DOHH2 (cell line): ENCODE data around the gene FLACC1.
A peak's percentile ranks its signal among the peaks of the same experiment; 100 is the strongest.

Source experiments
- H3F3A ChIP-seq: fragments of 200-600 bp; sonication (generic), shearing (Covaris generic); 2 replicates; pipeline ENCODE4 v1.6.0; 2016; ENCODE audit warnings: antibody characterized with exemption, mild to moderate bottlenecking; ENCODE audit not compliant: control insufficient read depth, insufficient read depth
- H3K27ac ChIP-seq: fragments of 200-600 bp; sonication (generic); 2 replicates; pipeline ENCODE4 v1.5.1; 2014; ENCODE audit warnings: low read depth, mild to moderate bottlenecking, low read length, moderate library complexity
- H3K27me3 ChIP-seq: fragments of 200-600 bp; sonication (generic); 2 replicates; pipeline ENCODE4 v1.6.1; 2014; ENCODE audit warnings: mild to moderate bottlenecking, low read length, mixed read lengths; ENCODE audit not compliant: control insufficient read depth
- H3K36me3 ChIP-seq: fragments of 200-600 bp; sonication (generic); 2 replicates; pipeline ENCODE4 v1.6.1; 2014; ENCODE audit warnings: mild to moderate bottlenecking, low read length, moderate library complexity, mixed read lengths; ENCODE audit not compliant: control insufficient read depth
- H3K4me1 ChIP-seq: fragments of 200-600 bp; sonication (generic); 2 replicates; pipeline ENCODE4 v1.6.1; 2014; ENCODE audit warnings: mild to moderate bottlenecking, low read length, mixed read lengths; ENCODE audit not compliant: control insufficient read depth
- H3K4me2 ChIP-seq: fragments of 200-600 bp; sonication (generic); 2 replicates; pipeline ENCODE4 v1.6.0; 2014; ENCODE audit warnings: mild to moderate bottlenecking, low read length, moderate library complexity
- H3K4me3 ChIP-seq: fragments of 200-600 bp; sonication (generic); 2 replicates; pipeline ENCODE4 v1.5.1; 2014; ENCODE audit warnings: mild to moderate bottlenecking, low read length, mixed read lengths
- H3K79me2 ChIP-seq: fragments of 200-600 bp; sonication (generic); 2 replicates; pipeline ENCODE4 v1.6.1; 2014; ENCODE audit warnings: mild to moderate bottlenecking, low read length, mixed read lengths; ENCODE audit not compliant: control insufficient read depth
- H3K9me2 ChIP-seq: fragments of 200-600 bp; sonication (generic); replicated peaks from 2 replicates; pipeline ENCODE4 v1.6.1; 2014; ENCODE audit warnings: mild to moderate bottlenecking, low read length, mixed read lengths; ENCODE audit not compliant: control insufficient read depth
- H3K9me3 ChIP-seq: fragments of 200-600 bp; sonication (generic); 2 replicates; pipeline ENCODE4 v1.6.1; 2014; ENCODE audit warnings: antibody characterized with exemption, low read length, mixed read lengths; ENCODE audit not compliant: control insufficient read depth, insufficient read depth
- H4K20me1 ChIP-seq: fragments of 200-600 bp; sonication (generic); 2 replicates; pipeline ENCODE4 v1.6.0; 2014; ENCODE audit warnings: low read depth, mild to moderate bottlenecking, antibody characterized with exemption, low read length, moderate library complexity; ENCODE audit not compliant: control insufficient read depth, insufficient read depth
- CTCF ChIP-seq: fragments of 200-600 bp; sonication (generic); IDR thresholded peaks from one replicate; pipeline ENCODE4 v1.5.1; 2014; ENCODE audit warnings: antibody characterized with exemption, mild to moderate bottlenecking, low read depth, low read length; ENCODE audit not compliant: poor library complexity, severe bottlenecking
- EZH2phosphoT487 ChIP-seq: fragments of 200-600 bp; sonication (generic); IDR thresholded peaks from 2 replicates; pipeline ENCODE4 v1.6.1; 2017; ENCODE audit warnings: borderline replicate concordance, mild to moderate bottlenecking, antibody characterized with exemption, low read length, moderate library complexity, mixed read lengths

The FLACC1 gene

GRCh38 chr2:201262718-201263117 is 94.4 kb downstream of the FLACC1 start:
- Histone ChIP-seq H3K79me2 (peaks cover 78% of the 10 kb centered on the region), H3K4me2 (peak overlapping the region; percentile 48), H3K27ac (no peak overlapping the region), H3K36me3 (peaks cover 15% of the 10 kb centered on the region), H3K27me3 (no peaks in the 10 kb centered on the region), H3F3A (peaks cover 13% of the 10 kb centered on the region), H3K9me3 (no peaks in the 10 kb centered on the region), H4K20me1 (peaks cover 3% of the 10 kb centered on the region), H3K9me2 (no peaks in the 10 kb centered on the region), H3K4me1 (peaks cover 45% of the 10 kb centered on the region), H3K4me3 (peak overlapping the region; percentile 44)
- TF ChIP-seq EZH2phosphoT487 (no peak), CTCF (no peak)

GRCh38 chr2:201261906-201262305 is 95.2 kb downstream of the FLACC1 start:
- Histone ChIP-seq H3K9me3 (no peaks in the 10 kb centered on the region), H3F3A (peaks cover 15% of the 10 kb centered on the region), H3K4me2 (peak overlapping the region; percentile 93), H3K79me2 (peaks cover 73% of the 10 kb centered on the region), H4K20me1 (peaks cover 3% of the 10 kb centered on the region), H3K27me3 (no peaks in the 10 kb centered on the region), H3K4me1 (peaks cover 52% of the 10 kb centered on the region), H3K27ac (no peak overlapping the region), H3K9me2 (no peaks in the 10 kb centered on the region), H3K36me3 (peaks cover 10% of the 10 kb centered on the region), H3K4me3 (peak overlapping the region; percentile 88)
- TF ChIP-seq CTCF (no peak), EZH2phosphoT487 (no peak)

- H3F3A ChIP-seq: peaks cover 15% of the 10 kb centered on the region
- peak overlapping the region; percentile 88 for H3K4me3 ChIP-seq
- H3K27me3 ChIP-seq: no peaks in the 10 kb centered on the region
- H4K20me1 ChIP-seq: peaks cover 3% of the 10 kb centered on the region
- H3K4me1 ChIP-seq: peaks cover 52% of the 10 kb centered on the region
- H3K36me3 ChIP-seq: peaks cover 7% of the 10 kb centered on the region
- peak overlapping the region; percentile 93 for H3K4me2 ChIP-seq
- TF ChIP-seq EZH2phosphoT487 (no peak), CTCF (peak; percentile 10)
- peaks cover 68% of the 10 kb centered on the region for H3K79me2 ChIP-seq
- H3K9me2 ChIP-seq: no peaks in the 10 kb centered on the region
- no peaks in the 10 kb centered on the region for H3K9me3 ChIP-seq
- no peak overlapping the region for H3K27ac ChIP-seq
Observed at GRCh38 chr2:201261471-201261870, 95.7 kb downstream of the FLACC1 start.
